Osteoblast (primary cell): ENCODE results near the gene PCCA. TPM values are rescaled to one million over a fixed set of nuclear protein-coding genes. Genes with fewer than 3 reads are reported as not detected.

Source experiments
- DNase-seq: peaks from one replicate; pipeline ENCODE4 v3.0.0; 2011; ENCODE audit warnings: low spot score, mixed read lengths; ENCODE audit not compliant: insufficient read length; ENCODE audit errors: missing footprints
- H2AFZ ChIP-seq: 2 replicates; pipeline ENCODE4 v1.6.0; 2011; ENCODE audit warnings: mild to moderate bottlenecking, low read length
- H3K27ac ChIP-seq: 2 replicates; pipeline ENCODE4 v1.5.1; 2011; ENCODE audit warnings: mild to moderate bottlenecking, low read depth, low read length, moderate library complexity
- H3K27me3 ChIP-seq: 2 replicates; pipeline ENCODE4 v1.6.0; 2012; ENCODE audit warnings: mild to moderate bottlenecking, control low read depth, inconsistent platforms, low read length, moderate library complexity; ENCODE audit not compliant: insufficient read depth
- H3K36me3 ChIP-seq: 2 replicates; pipeline ENCODE4 v1.5.1; 2011; ENCODE audit warnings: mild to moderate bottlenecking, low read length, control low read depth, moderate library complexity; ENCODE audit not compliant: insufficient read depth
- H3K4me1 ChIP-seq: 2 replicates; pipeline ENCODE4 v1.5.1; 2011; ENCODE audit warnings: mild to moderate bottlenecking, low read length, control low read depth, moderate library complexity; ENCODE audit not compliant: insufficient read depth
- H3K4me2 ChIP-seq: 2 replicates; pipeline ENCODE4 v1.6.0; 2011; ENCODE audit warnings: mild to moderate bottlenecking, low read length; ENCODE audit not compliant: insufficient read depth
- H3K4me3 ChIP-seq: fragments of 200-600 bp; sonication (generic); 3 replicates; pipeline ENCODE4 v1.5.1; 2012; ENCODE audit warnings: mild to moderate bottlenecking, low read length, inconsistent platforms; ENCODE audit not compliant: insufficient read depth
- H3K79me2 ChIP-seq: 2 replicates; pipeline ENCODE4 v1.6.0; 2012; ENCODE audit warnings: mild to moderate bottlenecking, low read length, control low read depth, inconsistent platforms; ENCODE audit not compliant: insufficient read depth
- H3K9me3 ChIP-seq: 2 replicates; pipeline ENCODE4 v1.5.1; 2011; ENCODE audit warnings: low read depth, low read length, control low read depth
- H4K20me1 ChIP-seq: 2 replicates; pipeline ENCODE4 v1.6.0; 2012; ENCODE audit warnings: mild to moderate bottlenecking, low read length, control low read depth; ENCODE audit not compliant: insufficient read depth
- CTCF ChIP-seq: IDR thresholded peaks from 2 replicates; pipeline ENCODE4 v1.5.1; 2011; ENCODE audit warnings: mild to moderate bottlenecking, low read depth, low read length, moderate library complexity; ENCODE audit errors: extremely low read depth
- total RNA-seq: library from RNA; depleted of rRNA; stranded (reverse); fragments of >200 nt; gene quantifications from 2 replicates; pipeline ENCODE4 v1.2.3, GENCODE V29; 2012

PCCA gene
- total RNA-seq, 1 donor: 40.5 TPM

DNA sequence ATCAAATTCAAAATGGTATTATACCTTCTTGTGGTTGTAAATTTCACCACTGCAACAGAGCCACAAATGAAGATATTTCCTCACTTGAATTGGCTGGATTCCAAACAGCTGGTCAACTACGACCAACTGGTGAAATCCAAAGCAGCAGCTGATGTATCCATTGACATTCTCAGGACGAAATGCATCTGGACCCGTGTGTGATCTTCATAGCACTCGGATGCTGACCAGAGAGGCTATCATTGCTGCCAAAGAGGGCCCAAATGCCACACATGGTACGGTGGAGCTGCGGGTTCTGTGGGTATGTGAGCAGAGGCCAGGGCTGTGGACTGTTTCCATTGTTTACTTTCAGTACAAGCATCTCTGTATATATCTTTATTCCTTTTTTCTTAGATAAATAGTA is 25.6 kb upstream of the PCCA start:
- Histone ChIP-seq H3K4me2 (no peak overlapping the region), H3K27me3 (peaks cover 2% of the 10 kb centered on the region), H2AFZ (no peak overlapping the region), H3K27ac (no peak overlapping the region), H3K36me3 (no peaks in the 10 kb centered on the region), H3K4me1 (no peaks in the 10 kb centered on the region), H4K20me1 (no peaks in the 10 kb centered on the region), H3K4me3 (no peak overlapping the region), H3K79me2 (no peaks in the 10 kb centered on the region), H3K9me3 (no peaks in the 10 kb centered on the region)
- no peak for DNase-seq
- no peak for TF ChIP-seq CTCF

GRCh38 chr13:100063906-100064305 is 25.0 kb upstream of the PCCA start:
- no peaks in the 10 kb centered on the region for H3K9me3 ChIP-seq
- H4K20me1 ChIP-seq: no peaks in the 10 kb centered on the region
- no peak overlapping the region for H3K4me2 ChIP-seq
- H3K27ac ChIP-seq: no peak overlapping the region
- no peak for DNase-seq
- no peak overlapping the region for H3K4me3 ChIP-seq
- no peaks in the 10 kb centered on the region for H3K36me3 ChIP-seq
- no peak overlapping the region for H2AFZ ChIP-seq
- H3K79me2 ChIP-seq: no peaks in the 10 kb centered on the region
- no peak for TF ChIP-seq CTCF
- H3K4me1 ChIP-seq: no peaks in the 10 kb centered on the region
- H3K27me3 ChIP-seq: peaks cover 2% of the 10 kb centered on the region

DNA sequence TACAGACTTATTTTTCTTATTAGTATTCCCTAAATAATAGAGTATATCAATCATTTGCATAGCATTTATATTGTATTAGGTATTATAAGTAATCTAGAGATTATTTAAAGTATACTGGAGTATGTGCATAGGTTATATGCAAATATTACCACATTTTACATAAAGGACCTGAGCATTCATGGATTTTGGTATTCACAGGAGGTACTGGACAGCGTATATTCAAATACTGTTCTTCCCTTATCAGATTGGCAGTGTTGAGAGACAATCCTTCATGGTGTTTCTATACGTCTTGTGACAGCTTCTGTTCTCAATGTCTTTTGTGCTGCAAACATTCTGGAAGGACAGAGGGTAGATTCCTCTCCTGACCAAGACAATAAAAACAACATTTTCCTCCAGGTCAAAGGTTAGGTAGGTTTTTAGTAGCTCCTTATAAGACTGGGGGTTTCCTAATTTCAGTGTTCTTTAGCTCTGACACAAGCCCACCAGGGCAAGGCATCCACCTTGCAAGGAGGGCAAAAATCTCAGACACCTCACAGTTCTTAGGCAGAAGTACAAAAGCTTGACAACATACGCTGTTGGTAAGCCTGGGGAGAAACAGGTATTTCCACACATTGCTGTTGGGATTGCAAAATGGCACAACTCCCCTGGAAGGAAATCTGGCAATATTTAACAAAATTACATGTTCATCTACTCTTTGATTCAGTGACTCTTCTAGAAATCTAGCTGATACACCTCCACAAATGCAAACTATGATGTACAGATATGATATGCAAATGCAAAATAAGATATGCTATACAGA is 20.6 kb upstream of the PCCA start:
- H3K4me3 ChIP-seq: no peak overlapping the region
- TF ChIP-seq CTCF: no peak
- H3K27me3 ChIP-seq: no peaks in the 10 kb centered on the region
- H3K79me2 ChIP-seq: no peaks in the 10 kb centered on the region
- no peak overlapping the region for H3K27ac ChIP-seq
- H3K9me3 ChIP-seq: no peaks in the 10 kb centered on the region
- no peak overlapping the region for H3K4me2 ChIP-seq
- H3K4me1 ChIP-seq: no peaks in the 10 kb centered on the region
- DNase-seq: no peak
- H3K36me3 ChIP-seq: no peaks in the 10 kb centered on the region
- no peaks in the 10 kb centered on the region for H4K20me1 ChIP-seq
- no peak overlapping the region for H2AFZ ChIP-seq

- Histone ChIP-seq H2AFZ (no peak overlapping the region), H3K27ac (no peak overlapping the region), H3K36me3 (no peaks in the 10 kb centered on the region), H3K9me3 (no peaks in the 10 kb centered on the region), H3K4me2 (no peak overlapping the region), H3K4me1 (no peaks in the 10 kb centered on the region), H3K4me3 (no peak overlapping the region), H3K79me2 (no peaks in the 10 kb centered on the region), H4K20me1 (no peaks in the 10 kb centered on the region), H3K27me3 (no peaks in the 10 kb centered on the region)
- peak; percentile 35 for DNase-seq
- TF ChIP-seq CTCF: no peak
Observed at GRCh38 chr13:100069278-100069677, 19.6 kb upstream of the PCCA start.
